B cell (primary cell): ENCODE data around the gene ANXA7. TPM values are rescaled to one million over a fixed set of nuclear protein-coding genes. Genes with fewer than 3 reads are reported as not detected.

Source experiments
- ATAC-seq: fragments of 200-7000 bp; cut with Tn5 transposase; one replicate; pipeline ENCODE4 v1.10.0; 2021; ENCODE audit warnings: low read depth, mild to moderate bottlenecking, moderate number of reproducible peaks, moderate library complexity
- CTCF ChIA-PET: fragments of 350-600 bp; sonication (Branson Sonifier 250); formaldehyde crosslinking; loops from one replicate; lab custom pipeline; 2021; ENCODE audit warnings: antibody characterized with exemption, inconsistent platforms; lab: Charles Lee
- POLR2A ChIA-PET: fragments of 350-600 bp; sonication (Branson Sonifier 250); formaldehyde crosslinking; loops from one replicate; lab custom pipeline; 2021; ENCODE audit warnings: antibody characterized with exemption; lab: Charles Lee
- DNase-seq: peaks from one replicate; pipeline ENCODE4 v3.0.0; 2013
- H2AFZ ChIP-seq: 2 replicates; pipeline ENCODE4 v1.6.1; 2012; ENCODE audit warnings: mild to moderate bottlenecking, low read depth, low read length; ENCODE audit not compliant: insufficient read depth, poor library complexity, severe bottlenecking
- H3K27ac ChIP-seq, 2 donors: 1 replicate in 1 of 2; 2 replicates in 1 of 2; pipeline ENCODE4 v1.5.1; 2012 to 2013; ENCODE audit warnings: low read length in 2 of 2, mild to moderate bottlenecking in 2 of 2, moderate library complexity in 1 of 2
- H3K27me3 ChIP-seq, 4 experiments: fragments of 200-600 bp in 1 of 4; sonication (generic) in 1 of 4; replicated peaks in 1 of 4; 1 replicate in 2 of 4; 2 replicates in 2 of 4; pipeline versions ENCODE4 v1.6.1 to v1.7.0; 2013 to 2016; ENCODE audit warnings: low read length in 3 of 4, mild to moderate bottlenecking in 2 of 4, mixed read lengths in 1 of 4, moderate library complexity in 1 of 4; ENCODE audit not compliant: insufficient read depth in 4 of 4, control insufficient read depth in 3 of 4; ENCODE audit errors: control extremely low read depth in 1 of 4
- H3K36me3 ChIP-seq, 2 experiments: replicated peaks in 1 of 2; 1 replicate in 1 of 2; 2 replicates in 1 of 2; pipeline versions ENCODE4 v1.6.1 to v1.7.1; 2013; ENCODE audit warnings: low read length in 1 of 2; ENCODE audit not compliant: insufficient read depth in 2 of 2, control insufficient read depth in 1 of 2; ENCODE audit errors: control extremely low read depth in 1 of 2, extremely low read depth in 1 of 2
- H3K4me1 ChIP-seq, 2 donors: fragments of 200-600 bp in 1 of 2; sonication (generic) in 1 of 2; 1 replicate in 1 of 2; 2 replicates in 1 of 2; pipeline versions ENCODE4 v1.5.1 to v1.6.1; 2013 to 2017; ENCODE audit warnings: low read length in 2 of 2; ENCODE audit not compliant: control insufficient read depth in 2 of 2, insufficient read depth in 2 of 2
- H3K4me2 ChIP-seq: replicated peaks from 2 replicates; pipeline ENCODE3; 2012; ENCODE audit warnings: mild to moderate bottlenecking, low read depth, low read length; ENCODE audit not compliant: poor library complexity, severe bottlenecking
- H3K4me3 ChIP-seq, 5 experiments: fragments of 200-600 bp in 1 of 5; sonication (generic) in 1 of 5; 1 replicate in 3 of 5; 2 replicates in 2 of 5; pipeline versions ENCODE4 v1.5.1 to v1.7.0; 2011 to 2016; ENCODE audit warnings: low read length in 4 of 5, mild to moderate bottlenecking in 4 of 5, low read depth in 2 of 5, control low read depth in 1 of 5, moderate library complexity in 1 of 5; ENCODE audit not compliant: insufficient read depth in 1 of 5; ENCODE audit errors: control extremely low read depth in 1 of 5, extremely low read depth in 1 of 5
- H3K79me2 ChIP-seq: fragments of 200-600 bp; sonication (generic); one replicate; pipeline ENCODE4 v1.6.0; 2016; ENCODE audit warnings: low read length; ENCODE audit not compliant: control insufficient read depth, insufficient read depth
- H3K9ac ChIP-seq: fragments of 200-600 bp; sonication (generic); 2 replicates; pipeline ENCODE4 v1.6.1; 2017; ENCODE audit warnings: mild to moderate bottlenecking, low read length, moderate library complexity
- H3K9me3 ChIP-seq, 3 donors: one replicate each; pipeline versions ENCODE4 v1.6.1 to v1.7.1; 2013; ENCODE audit warnings: low read length in 2 of 3; ENCODE audit not compliant: control insufficient read depth in 2 of 3, insufficient read depth in 1 of 3; ENCODE audit errors: control extremely low read depth in 1 of 3
- H4K20me1 ChIP-seq: 2 replicates; pipeline ENCODE4 v1.6.0; 2012; ENCODE audit warnings: mild to moderate bottlenecking, low read length; ENCODE audit not compliant: insufficient read depth, control insufficient read depth, poor library complexity, severe bottlenecking
- H3K27ac Mint-ChIP-seq: one replicate; pipeline ENCODE4 v1.8.0; 2021; ENCODE audit warnings: mixed read lengths
- H3K27me3 Mint-ChIP-seq: one replicate; pipeline ENCODE4 v1.8.0; 2021; ENCODE audit warnings: mixed read lengths
- H3K4me1 Mint-ChIP-seq: one replicate; pipeline ENCODE4 v1.8.0; 2021; ENCODE audit warnings: mixed read lengths
- H3K4me3 Mint-ChIP-seq: one replicate; pipeline ENCODE4 v1.8.0; 2021; ENCODE audit warnings: mixed read lengths
- H3K9me3 Mint-ChIP-seq: one replicate; pipeline ENCODE4 v1.8.0; 2022; ENCODE audit warnings: mixed read lengths; ENCODE audit not compliant: insufficient read depth
- CTCF ChIP-seq: fragments of 200-600 bp; IDR thresholded peaks from one replicate; pipeline ENCODE4 v1.8.0; 2022; ENCODE audit warnings: antibody characterized with exemption, mild to moderate bottlenecking
- EZH2 ChIP-seq: IDR thresholded peaks from 2 replicates; pipeline ENCODE4 v1.6.1; 2012; ENCODE audit warnings: borderline replicate concordance, low read depth, mild to moderate bottlenecking, moderate library complexity, low read length; ENCODE audit not compliant: insufficient read depth, poor library complexity, severe bottlenecking
- WGBS: methylation state at CpG from one replicate; pipeline ENCODE4 v1.1.5; 2013; ENCODE audit warnings: missing lambda C conversion rate; ENCODE audit not compliant: insufficient coverage; 5-methylcytosine and 5-hydroxymethylcytosine counted together
- intact Hi-C: fragments of 100-400 bp; cut with micrococcal nuclease; formaldehyde crosslinking; loops from one replicate; pipeline ENCODE4 v1.10.0; 2022
- polyA plus RNA-seq: library from polyadenylated mRNA; depleted of rRNA; stranded (reverse); fragments of >200 nt; gene quantifications from 2 replicates; pipeline ENCODE4 v1.2.3, GENCODE V29; 2012
- total RNA-seq, 2 donors: library from RNA; stranded (reverse); fragments of 120-200 nt in 1 of 2; gene quantifications; 1 replicate in 1 of 2; 2 replicates in 1 of 2; pipeline versions ENCODE4 v1.2.3 to v1.2.4, GENCODE V29; 2013 to 2022

ANXA7 gene
- total and polyA plus RNA-seq, 2 donors (not counting 1 experiment from before 2014, with no cell fraction given): 43.4 to 90.0 TPM

DNA sequence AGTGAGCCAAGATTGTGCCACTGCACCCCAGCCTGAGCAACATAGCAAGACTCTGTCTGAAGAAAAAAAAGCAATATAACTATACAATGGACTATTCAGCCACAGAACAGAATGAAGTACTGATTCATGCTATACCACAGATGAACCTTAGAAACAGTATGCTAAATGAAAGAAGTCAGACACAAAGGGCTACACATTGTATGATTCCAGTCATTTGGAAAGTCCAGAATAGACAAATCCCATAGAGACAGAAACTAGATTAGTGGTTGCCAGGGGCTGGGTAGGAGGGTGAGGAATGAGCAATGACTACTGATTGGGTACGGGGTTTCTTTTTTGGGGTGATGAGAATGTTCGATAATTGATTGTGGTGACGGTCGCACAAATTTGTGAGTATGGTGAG is 45.6 kb downstream of the ANXA7 start:
- Histone ChIP-seq H3K4me2 (no peak overlapping the region), H3K79me2 (no peaks in the 10 kb centered on the region), H3K36me3 (peaks cover 5 to 8% of the 10 kb centered on the region in 2 experiments), H3K27me3 (no peaks in the 10 kb centered on the region), H3K9ac (no peak overlapping the region), H3K4me3 (no peak overlapping the region), H2AFZ (no peak overlapping the region), H4K20me1 (no peaks in the 10 kb centered on the region), H3K27ac (no peak overlapping the region), H3K4me1 (peaks cover 0 to 8% of the 10 kb centered on the region in 2 donors), H3K9me3 (no peaks in the 10 kb centered on the region)
- CTCF ChIA-PET: no interaction called here
- Mint-ChIP-seq H3K27me3 (no peaks in the 10 kb centered on the region), H3K27ac (peak overlapping the region; percentile 34), H3K4me1 (peaks cover 11% of the 10 kb centered on the region), H3K4me3 (no peak overlapping the region), H3K9me3 (peaks cover 2% of the 10 kb centered on the region)
- intact Hi-C loops: no loop called here
- DNase-seq (no peak), ATAC-seq (no peak)
- TF ChIP-seq EZH2: no peak
- TF ChIP-seq CTCF: no peak
- POLR2A ChIA-PET: no interaction called here
- 100% methylated on average over 4 of the region's 4 CpGs for WGBS

- ChIA-PET CTCF (no interaction called here), POLR2A (no interaction called here)
- H3K36me3 ChIP-seq: peaks cover 2 to 8% of the 10 kb centered on the region in 2 experiments
- H3K27me3 Mint-ChIP-seq: no peaks in the 10 kb centered on the region
- H3K9me3 ChIP-seq: no peaks in the 10 kb centered on the region
- H3K4me3 ChIP-seq: no peak overlapping the region
- no peaks in the 10 kb centered on the region for H3K79me2 ChIP-seq
- no peak overlapping the region for H3K9ac ChIP-seq
- ATAC-seq: peak; percentile 24
- no peaks in the 10 kb centered on the region for H3K27me3 ChIP-seq
- H4K20me1 ChIP-seq: no peaks in the 10 kb centered on the region
- H2AFZ ChIP-seq: no peak overlapping the region
- TF ChIP-seq EZH2 (no peak), CTCF (no peak)
- peak overlapping the region; percentile 10 to 28 for H3K27ac ChIP-seq
- DNase-seq: no peak
- peaks cover 11% of the 10 kb centered on the region for H3K4me1 Mint-ChIP-seq
- peaks cover 2% of the 10 kb centered on the region for H3K9me3 Mint-ChIP-seq
- intact Hi-C loops: no loop called here
- H3K27ac Mint-ChIP-seq: peak overlapping the region; percentile 70
- H3K4me3 Mint-ChIP-seq: peak overlapping the region; percentile 38
- peaks cover 0 to 8% of the 10 kb centered on the region in 2 donors for H3K4me1 ChIP-seq
- no peak overlapping the region for H3K4me2 ChIP-seq
- WGBS: 80% methylated on average over 3 of the region's 6 CpGs
Measured at GRCh38 chr10:73366381-73367298, 47.2 kb downstream of the ANXA7 start.
